HG02642 (cell line): Measurements from ENCODE around the gene UPK2.
"Not testable (repeated sequence)": the region's sequence is repeated elsewhere in the genome, so short reads cannot be mapped to it uniquely, and the experiment has no call there.

Experiments used
- ATAC-seq: cut with Tn5 transposase; IDR thresholded peaks from one replicate; pipeline ENCODE4 v1.9.1; 2021; ENCODE audit warnings: mild to moderate bottlenecking; ENCODE audit not compliant: unreplicated experiment, poor library complexity

The UPK2 gene

GRCh38 chr11:118980191-118980881 lies 24.2 kb downstream of the UPK2 start:
- ATAC-seq: no peak

- not testable (repeated sequence) for ATAC-seq
Observed at GRCh38 chr11:118984337-118984736, 28.2 kb downstream of the UPK2 start.

GRCh38 chr11:118984825-118985224 lies 28.7 kb downstream of the UPK2 start:
- no peak for ATAC-seq

DNA sequence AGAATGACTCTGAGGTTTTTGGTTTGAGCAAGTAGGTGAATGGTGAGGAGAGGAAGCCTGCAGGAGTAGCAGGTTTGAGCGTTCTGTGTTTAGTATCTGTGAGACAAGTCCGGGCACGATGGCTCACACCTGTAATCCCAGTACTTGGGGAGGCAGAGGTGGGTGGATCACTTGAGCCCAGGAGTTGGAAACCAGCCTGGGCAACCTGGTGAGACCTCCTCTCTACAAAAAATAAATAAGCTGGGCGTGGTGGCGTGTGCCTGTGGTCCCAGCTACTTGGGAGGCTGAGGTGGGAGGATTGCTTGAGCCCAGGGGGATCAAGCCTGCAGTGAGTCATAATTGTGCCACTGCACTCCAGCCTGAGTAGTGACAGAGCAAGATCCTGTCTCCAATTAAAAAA lies 32.2 kb downstream of the UPK2 start:
- ATAC-seq: no peak

GRCh38 chr11:118991486-118992038 lies 35.5 kb downstream of the UPK2 start:
- ATAC-seq: not testable (repeated sequence)

DNA sequence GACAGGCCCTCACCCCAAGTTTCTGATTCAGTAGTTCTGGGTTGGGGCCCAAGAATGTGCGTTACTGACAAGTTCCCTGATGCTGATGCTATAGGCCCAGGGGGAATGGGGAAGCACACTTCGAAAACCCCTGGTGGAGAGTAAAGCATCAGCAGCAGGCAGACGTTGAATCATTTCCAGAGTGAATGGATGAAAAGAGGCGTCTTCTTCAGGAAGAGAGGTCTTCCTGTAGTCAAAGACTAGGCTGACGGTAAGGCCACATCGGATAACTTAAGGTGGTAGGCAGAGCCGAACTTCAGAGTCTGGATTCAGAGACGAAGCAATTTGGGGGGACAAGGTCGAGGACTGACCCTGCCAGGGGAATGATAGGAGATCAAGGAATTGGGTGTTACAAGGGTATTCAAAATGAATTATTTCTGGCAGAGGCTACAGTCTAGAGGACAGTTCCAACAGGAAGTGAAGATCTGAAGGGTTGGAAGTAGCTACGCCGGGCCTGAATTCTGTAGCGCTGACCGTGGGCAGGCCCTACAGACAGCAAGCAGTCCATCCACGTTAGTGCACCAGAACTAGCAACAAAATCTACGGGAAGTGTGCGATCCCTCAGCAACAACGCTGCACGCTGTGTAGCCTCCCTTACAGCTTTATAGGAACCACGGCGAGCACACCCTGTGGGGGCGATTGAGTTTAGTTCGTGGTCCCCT lies 41.0 kb downstream of the UPK2 start:
- ATAC-seq: peak; percentile 7

DNA sequence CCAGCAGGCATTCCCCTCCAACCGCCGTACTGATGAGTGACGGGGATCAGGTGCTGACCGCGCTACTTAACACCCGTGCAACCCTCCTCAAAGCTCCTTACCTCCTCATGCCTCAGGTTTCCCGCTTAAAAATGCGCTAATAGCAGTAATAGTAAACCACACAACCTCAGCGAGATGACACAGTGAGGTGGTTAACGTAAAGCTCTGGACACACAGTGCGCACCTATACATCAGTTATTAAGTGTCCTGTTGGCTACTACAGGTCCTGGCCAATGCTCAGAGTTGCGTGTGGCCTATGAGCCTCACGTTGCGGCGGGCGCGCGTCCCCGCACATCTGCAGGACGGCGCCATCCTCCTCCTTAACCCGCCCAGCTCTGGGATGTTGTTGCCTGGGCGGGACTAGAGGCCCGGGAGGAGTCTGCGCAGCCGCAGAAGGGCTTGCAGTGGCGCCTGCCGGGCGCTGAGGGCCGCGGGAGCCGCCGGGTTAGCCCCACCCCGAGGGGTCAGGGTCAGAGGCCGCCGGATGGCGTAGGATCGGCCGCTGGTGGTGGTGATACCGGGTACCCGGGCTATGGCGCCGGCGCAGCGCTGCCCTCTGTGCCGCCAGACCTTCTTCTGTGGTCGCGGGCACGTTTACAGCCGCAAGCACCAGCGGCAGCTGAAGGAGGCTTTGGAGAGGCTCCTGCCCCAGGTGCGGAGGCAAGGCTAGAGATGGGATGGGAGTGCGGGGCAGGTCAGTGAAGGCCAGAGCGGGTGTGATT lies 41.7 kb downstream of the UPK2 start, which contains the start of gene CENATAC:
Gene CENATAC, plus strand, starts transcription at position 512 of the 761 bp plus-strand sequence. Its CDS starts 60 bp downstream, at position 572.
- ATAC-seq: peak; percentile 94

GRCh38 chr11:118998388-118998717 lies 42.3 kb downstream of the UPK2 start:
- ATAC-seq: no peak

- no peak for ATAC-seq
Observed at GRCh38 chr11:118998822-118999221, 42.7 kb downstream of the UPK2 start.

DNA sequence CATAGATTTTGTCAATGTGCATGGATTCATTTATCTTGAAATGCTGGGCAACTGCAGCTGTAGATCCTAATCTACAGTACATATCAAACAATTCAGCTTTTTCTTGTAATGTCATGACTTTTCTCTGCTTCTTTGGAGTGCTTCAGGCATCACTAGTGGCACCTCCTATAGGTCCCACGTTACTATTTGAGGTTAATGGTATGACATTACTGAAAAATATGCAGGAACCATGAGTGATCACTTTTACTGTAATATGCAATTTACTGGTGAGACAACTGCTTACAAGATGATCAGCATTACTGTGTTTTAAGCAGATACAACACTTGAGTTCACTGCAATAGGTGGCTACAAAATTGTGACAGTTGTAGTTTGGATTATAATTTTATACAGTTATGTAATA lies 44.8 kb downstream of the UPK2 start:
- ATAC-seq: no peak

DNA sequence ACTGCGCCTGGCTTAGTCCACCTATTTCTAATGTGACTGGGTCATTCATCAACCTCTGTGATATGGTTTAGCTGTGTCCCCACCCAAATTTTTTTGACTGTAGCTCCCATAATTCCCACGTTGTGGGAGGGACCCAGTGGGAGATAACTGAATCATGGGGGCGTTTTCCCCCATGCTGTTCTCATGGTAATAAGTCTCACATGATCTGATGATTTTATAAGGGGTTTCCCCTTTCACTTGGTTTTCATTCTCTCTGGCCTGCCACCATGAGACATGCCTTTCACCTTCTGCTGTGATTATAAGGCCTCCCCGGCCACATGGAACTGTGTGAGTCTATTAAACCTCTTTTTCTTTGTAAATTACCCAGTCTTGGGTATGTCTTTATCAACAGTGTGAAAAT lies 50.6 kb downstream of the UPK2 start:
- no peak for ATAC-seq
